Measurements from ENCODE around the gene CD101.

DNA sequence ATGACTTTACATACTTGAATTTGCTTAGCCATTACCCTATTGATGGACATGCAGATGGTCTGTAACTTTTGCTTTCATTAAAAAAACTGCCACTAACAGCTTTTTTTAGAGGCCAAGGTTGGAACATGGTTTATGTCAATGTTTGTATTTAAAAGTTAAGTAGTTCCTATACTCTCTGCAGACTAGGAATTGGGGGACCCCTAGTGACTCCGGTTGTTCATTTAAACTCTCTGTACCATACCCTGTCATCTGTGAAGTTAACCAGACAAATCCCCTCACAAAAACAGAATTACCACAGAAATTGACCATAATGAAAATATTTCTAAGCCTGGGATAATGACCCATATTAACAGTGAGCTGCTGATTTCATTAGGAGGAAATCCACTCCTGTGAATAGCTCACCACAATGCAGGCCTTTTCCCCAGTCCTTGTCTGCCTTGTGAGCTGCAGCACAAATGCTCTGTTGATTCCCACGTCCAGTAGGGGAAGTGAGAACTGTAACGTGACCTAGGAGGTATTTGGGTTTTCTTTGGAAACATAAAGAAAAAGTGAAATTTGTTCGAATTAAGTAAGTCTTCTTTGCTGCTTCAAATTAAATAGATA, 30.2 kb upstream of the CD101 start:
- TF ChIP-seq, protein P1, sequence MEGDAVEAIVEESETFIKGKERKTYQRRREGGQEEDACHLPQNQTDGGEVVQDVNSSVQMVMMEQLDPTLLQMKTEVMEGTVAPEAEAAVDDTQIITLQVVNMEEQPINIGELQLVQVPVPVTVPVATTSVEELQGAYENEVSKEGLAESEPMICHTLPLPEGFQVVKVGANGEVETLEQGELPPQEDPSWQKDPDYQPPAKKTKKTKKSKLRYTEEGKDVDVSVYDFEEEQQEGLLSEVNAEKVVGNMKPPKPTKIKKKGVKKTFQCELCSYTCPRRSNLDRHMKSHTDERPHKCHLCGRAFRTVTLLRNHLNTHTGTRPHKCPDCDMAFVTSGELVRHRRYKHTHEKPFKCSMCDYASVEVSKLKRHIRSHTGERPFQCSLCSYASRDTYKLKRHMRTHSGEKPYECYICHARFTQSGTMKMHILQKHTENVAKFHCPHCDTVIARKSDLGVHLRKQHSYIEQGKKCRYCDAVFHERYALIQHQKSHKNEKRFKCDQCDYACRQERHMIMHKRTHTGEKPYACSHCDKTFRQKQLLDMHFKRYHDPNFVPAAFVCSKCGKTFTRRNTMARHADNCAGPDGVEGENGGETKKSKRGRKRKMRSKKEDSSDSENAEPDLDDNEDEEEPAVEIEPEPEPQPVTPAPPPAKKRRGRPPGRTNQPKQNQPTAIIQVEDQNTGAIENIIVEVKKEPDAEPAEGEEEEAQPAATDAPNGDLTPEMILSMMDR (IDR thresholded peaks at IDR 0.05): no peak
- no peak for TF ChIP-seq POLR2AphosphoS5 (IDR thresholded peaks at IDR 0.05)
